IMR-90 (cell line): ENCODE results near the gene AKAP7.

Experiments used
- CEBPB ChIP-seq: IDR thresholded peaks from 2 replicates; pipeline ENCODE4 v1.6.1; 2012; ENCODE audit warnings: low read depth, low read length, improper control_type of control experiment
- CTCF ChIP-seq: conservative IDR thresholded peaks from 2 replicates; pipeline ENCODE4 v1.5.1; 2012; ENCODE audit warnings: mild to moderate bottlenecking, low read depth, low read length, improper control_type of control experiment

- TF ChIP-seq CTCF (no peak), CEBPB (no peak)
Observed at GRCh38 chr6:131292145-131292938, 157.1 kb downstream of the AKAP7 start.
